SK-N-SH treated with all-trans-retinoic acid at 6 μM for 48 hours (cell line): ENCODE results near the gene CASQ2.

Experiments
- ATAC-seq: fragments of 200-7000 bp; cut with Tn5 transposase; 3 replicates; pipeline ENCODE4 v1.9.1; 2020; ENCODE audit warnings: mild to moderate bottlenecking, moderate library complexity
- ARNTL ChIP-seq: fragments of 450-650 bp; formaldehyde crosslinking; IDR thresholded peaks from 2 replicates; pipeline ENCODE4 v1.5.0; 2020; ENCODE audit warnings: low read depth, mild to moderate bottlenecking, moderate library complexity, borderline replicate concordance
- BACH2 ChIP-seq: fragments of 250-450 bp; sonication (Bioruptor Pico); IDR thresholded peaks from 2 replicates; pipeline ENCODE4 v1.9.0; 2021; ENCODE audit warnings: mild to moderate bottlenecking, borderline replicate concordance
- CSDC2 ChIP-seq: fragments of 250-450 bp; sonication (Bioruptor Pico); IDR thresholded peaks from 2 replicates; pipeline ENCODE4 v1.5.0; 2020; ENCODE audit warnings: mild to moderate bottlenecking, moderate library complexity
- ESRRG ChIP-seq: fragments of 250-450 bp; sonication (Bioruptor Pico); IDR thresholded peaks from 2 replicates; pipeline ENCODE4 v1.6.1; 2021; ENCODE audit warnings: mild to moderate bottlenecking
- GLIS3 ChIP-seq: fragments of 250-450 bp; sonication (Bioruptor Pico); IDR thresholded peaks from 2 replicates; pipeline ENCODE4 v1.5.0; 2020; ENCODE audit warnings: mild to moderate bottlenecking, moderate library complexity
- ISL1 ChIP-seq: fragments of 250-450 bp; sonication (Bioruptor Pico); IDR thresholded peaks from 2 replicates; pipeline ENCODE4 v2.1.2; 2022; ENCODE audit warnings: mild to moderate bottlenecking, moderate library complexity
- OSR1 ChIP-seq: fragments of 250-450 bp; sonication (Bioruptor Pico); IDR thresholded peaks from 2 replicates; pipeline ENCODE4 v1.8.0; 2022; ENCODE audit warnings: moderate library complexity, mild to moderate bottlenecking, inconsistent platforms
- PPARA ChIP-seq: fragments of 250-450 bp; sonication (Bioruptor Pico); IDR thresholded peaks from 2 replicates; pipeline ENCODE4 v1.5.0; 2020; ENCODE audit warnings: mild to moderate bottlenecking, borderline replicate concordance
- RARB ChIP-seq: fragments of 250-450 bp; sonication (Bioruptor Pico); IDR thresholded peaks from 2 replicates; pipeline ENCODE4 v1.8.0; 2021; ENCODE audit warnings: mild to moderate bottlenecking, moderate library complexity
- SNAI2 ChIP-seq: fragments of 250-450 bp; sonication (Bioruptor Pico); IDR thresholded peaks from 2 replicates; pipeline ENCODE4 v1.5.0; 2020; ENCODE audit warnings: mild to moderate bottlenecking, moderate library complexity
- TCF4 ChIP-seq: fragments of 250-450 bp; sonication (Bioruptor Pico); IDR thresholded peaks from 2 replicates; pipeline ENCODE4 v1.8.0; 2021; ENCODE audit warnings: mild to moderate bottlenecking, moderate library complexity, borderline replicate concordance
- TOX ChIP-seq: fragments of 250-450 bp; sonication (Bioruptor Pico); IDR thresholded peaks from 2 replicates; pipeline ENCODE4 v1.8.0; 2021; ENCODE audit warnings: mild to moderate bottlenecking, moderate library complexity, borderline replicate concordance
- ZC3H10 ChIP-seq: fragments of 250-450 bp; sonication (Bioruptor Pico); IDR thresholded peaks from 2 replicates; pipeline ENCODE4 v1.5.1; 2021; ENCODE audit warnings: mild to moderate bottlenecking, moderate library complexity
- ZFP3 ChIP-seq: fragments of 250-450 bp; sonication (Bioruptor Pico); IDR thresholded peaks from 2 replicates; pipeline ENCODE4 v1.5.0; 2020; ENCODE audit warnings: mild to moderate bottlenecking, moderate library complexity
- ZFP30 ChIP-seq: fragments of 450-650 bp; formaldehyde crosslinking; IDR thresholded peaks from 2 replicates; pipeline ENCODE4 v1.5.0; 2022; ENCODE audit warnings: mild to moderate bottlenecking, moderate library complexity
- ZNF565 ChIP-seq: fragments of 450-650 bp; formaldehyde crosslinking; conservative IDR thresholded peaks from 2 replicates; pipeline ENCODE4 v1.5.0; 2020; ENCODE audit warnings: low read depth, mild to moderate bottlenecking, moderate library complexity
- ZNF70 ChIP-seq: fragments of 450-650 bp; formaldehyde crosslinking; IDR thresholded peaks from 2 replicates; pipeline ENCODE4 v1.5.0; 2020; ENCODE audit warnings: mild to moderate bottlenecking, moderate library complexity
- ZNF8 ChIP-seq: fragments of 450-650 bp; formaldehyde crosslinking; IDR thresholded peaks from 2 replicates; pipeline ENCODE4 v1.5.0; 2020; ENCODE audit warnings: mild to moderate bottlenecking, moderate library complexity
- TF ChIP-seq, protein P1 (sequence below): fragments of 250-450 bp; sonication (Bioruptor Pico); IDR thresholded peaks from 2 replicates; pipeline ENCODE4 v1.5.1; 2021; ENCODE audit warnings: mild to moderate bottlenecking, moderate library complexity
- TF ChIP-seq, protein P2 (sequence below): fragments of 250-450 bp; sonication (Bioruptor Pico); IDR thresholded peaks from 2 replicates; pipeline ENCODE4 v1.8.0; 2021; ENCODE audit warnings: low read depth, mild to moderate bottlenecking, moderate library complexity, borderline replicate concordance
- TF ChIP-seq, protein P3 (sequence below): fragments of 250-450 bp; sonication (Bioruptor Pico); IDR thresholded peaks from 2 replicates; pipeline ENCODE4 v1.5.1; 2020; ENCODE audit warnings: low read depth, mild to moderate bottlenecking, moderate library complexity
- TF ChIP-seq, protein P4 (sequence below): fragments of 250-450 bp; sonication (Bioruptor Pico); IDR thresholded peaks from 2 replicates; pipeline ENCODE4 v1.8.0; 2020; ENCODE audit warnings: mild to moderate bottlenecking, moderate library complexity, borderline replicate concordance

Gene CASQ2

DNA sequence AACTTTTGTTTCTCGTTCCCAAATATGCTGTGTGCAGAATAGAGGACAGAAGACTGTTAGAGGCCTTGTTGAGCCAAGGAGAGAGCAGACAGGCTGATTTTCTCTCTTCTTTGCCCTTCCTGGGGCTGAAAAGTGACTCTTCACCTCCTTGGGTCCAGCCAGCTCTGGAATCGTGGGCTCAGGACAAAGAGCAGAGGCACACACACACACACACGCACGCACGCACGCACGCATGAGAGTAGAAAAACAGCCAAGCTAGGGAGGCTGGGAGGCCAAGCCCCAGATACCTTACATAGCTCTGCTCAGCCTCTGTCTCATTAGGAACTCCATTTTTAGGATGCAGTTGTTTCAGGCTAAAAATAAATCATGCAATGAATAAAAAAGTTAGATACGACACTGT lies at the start of gene CASQ2:
CASQ2 (minus strand) TSS at position 166 of the 400 bp plus-strand sequence. CDS start 173 bp downstream, outside the sequence.
- no peak for ATAC-seq
- TF ChIP-seq ZC3H10 (CRISPR knock-in tag), result no peak
- no peak for TF ChIP-seq ZNF70 (CRISPR knock-in tag)
- TF ChIP-seq CSDC2 (CRISPR knock-in tag), result no peak
- TF ChIP-seq RARB (CRISPR knock-in tag), result no peak
- TF ChIP-seq GLIS3 (CRISPR knock-in tag), result no peak
- TF ChIP-seq ESRRG (CRISPR knock-in tag), result no peak
- TF ChIP-seq, protein P1, sequence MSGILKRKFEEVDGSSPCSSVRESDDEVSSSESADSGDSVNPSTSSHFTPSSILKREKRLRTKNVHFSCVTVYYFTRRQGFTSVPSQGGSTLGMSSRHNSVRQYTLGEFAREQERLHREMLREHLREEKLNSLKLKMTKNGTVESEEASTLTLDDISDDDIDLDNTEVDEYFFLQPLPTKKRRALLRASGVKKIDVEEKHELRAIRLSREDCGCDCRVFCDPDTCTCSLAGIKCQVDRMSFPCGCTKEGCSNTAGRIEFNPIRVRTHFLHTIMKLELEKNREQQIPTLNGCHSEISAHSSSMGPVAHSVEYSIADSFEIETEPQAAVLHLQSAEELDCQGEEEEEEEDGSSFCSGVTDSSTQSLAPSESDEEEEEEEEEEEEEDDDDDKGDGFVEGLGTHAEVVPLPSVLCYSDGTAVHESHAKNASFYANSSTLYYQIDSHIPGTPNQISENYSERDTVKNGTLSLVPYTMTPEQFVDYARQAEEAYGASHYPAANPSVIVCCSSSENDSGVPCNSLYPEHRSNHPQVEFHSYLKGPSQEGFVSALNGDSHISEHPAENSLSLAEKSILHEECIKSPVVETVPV (CRISPR knock-in tag), result no peak
- no peak for TF ChIP-seq ZFP30 (CRISPR knock-in tag)
- TF ChIP-seq TOX, result no peak
- TF ChIP-seq OSR1 (CRISPR knock-in tag), result no peak
- TF ChIP-seq, all 23 proteins: peak for 0

DNA sequence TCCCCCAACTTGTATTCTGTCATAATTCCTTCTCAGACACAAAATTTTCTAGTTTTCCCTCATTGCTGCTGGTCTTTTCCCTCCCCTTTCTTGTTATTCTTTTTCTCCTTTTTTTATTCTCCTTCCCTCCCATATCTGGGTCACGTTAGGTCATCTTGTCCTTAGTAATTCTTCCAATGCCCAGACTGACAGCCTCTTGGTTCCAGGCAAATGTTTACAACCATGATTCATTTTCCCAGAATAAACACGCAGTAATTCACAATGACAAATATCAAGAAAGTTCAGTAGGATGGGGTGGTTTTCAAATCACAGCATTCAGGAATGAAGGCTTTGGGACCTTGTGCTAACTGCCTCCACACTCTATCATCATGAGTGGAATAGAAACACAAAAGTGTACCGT lies 47.2 kb upstream of the CASQ2 start:
- TF ChIP-seq ZNF565 (CRISPR knock-in tag), result no peak
- no peak for TF ChIP-seq ESRRG (CRISPR knock-in tag)
- no peak for TF ChIP-seq CSDC2 (CRISPR knock-in tag)
- TF ChIP-seq ISL1 (CRISPR knock-in tag), result no peak
- no peak for TF ChIP-seq ZNF8
- no peak for TF ChIP-seq ARNTL (CRISPR knock-in tag)
- TF ChIP-seq ZFP3 (CRISPR knock-in tag), result no peak
- TF ChIP-seq, protein P1 (CRISPR knock-in tag), result no peak
- no peak for TF ChIP-seq TOX
- TF ChIP-seq PPARA (CRISPR knock-in tag), result no peak
- no peak for TF ChIP-seq ZC3H10 (CRISPR knock-in tag)
- TF ChIP-seq SNAI2 (CRISPR knock-in tag), result no peak
- TF ChIP-seq, protein P2, sequence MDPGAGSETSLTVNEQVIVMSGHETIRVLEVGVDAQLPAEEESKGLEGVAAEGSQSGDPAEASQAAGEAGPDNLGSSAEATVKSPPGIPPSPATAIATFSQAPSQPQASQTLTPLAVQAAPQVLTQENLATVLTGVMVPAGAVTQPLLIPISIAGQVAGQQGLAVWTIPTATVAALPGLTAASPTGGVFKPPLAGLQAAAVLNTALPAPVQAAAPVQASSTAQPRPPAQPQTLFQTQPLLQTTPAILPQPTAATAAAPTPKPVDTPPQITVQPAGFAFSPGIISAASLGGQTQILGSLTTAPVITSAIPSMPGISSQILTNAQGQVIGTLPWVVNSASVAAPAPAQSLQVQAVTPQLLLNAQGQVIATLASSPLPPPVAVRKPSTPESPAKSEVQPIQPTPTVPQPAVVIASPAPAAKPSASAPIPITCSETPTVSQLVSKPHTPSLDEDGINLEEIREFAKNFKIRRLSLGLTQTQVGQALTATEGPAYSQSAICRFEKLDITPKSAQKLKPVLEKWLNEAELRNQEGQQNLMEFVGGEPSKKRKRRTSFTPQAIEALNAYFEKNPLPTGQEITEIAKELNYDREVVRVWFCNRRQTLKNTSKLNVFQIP, result no peak
- no peak for TF ChIP-seq RARB (CRISPR knock-in tag)
- no peak for TF ChIP-seq TCF4 (CRISPR knock-in tag)
- no peak for TF ChIP-seq OSR1 (CRISPR knock-in tag)
- TF ChIP-seq, protein P3, sequence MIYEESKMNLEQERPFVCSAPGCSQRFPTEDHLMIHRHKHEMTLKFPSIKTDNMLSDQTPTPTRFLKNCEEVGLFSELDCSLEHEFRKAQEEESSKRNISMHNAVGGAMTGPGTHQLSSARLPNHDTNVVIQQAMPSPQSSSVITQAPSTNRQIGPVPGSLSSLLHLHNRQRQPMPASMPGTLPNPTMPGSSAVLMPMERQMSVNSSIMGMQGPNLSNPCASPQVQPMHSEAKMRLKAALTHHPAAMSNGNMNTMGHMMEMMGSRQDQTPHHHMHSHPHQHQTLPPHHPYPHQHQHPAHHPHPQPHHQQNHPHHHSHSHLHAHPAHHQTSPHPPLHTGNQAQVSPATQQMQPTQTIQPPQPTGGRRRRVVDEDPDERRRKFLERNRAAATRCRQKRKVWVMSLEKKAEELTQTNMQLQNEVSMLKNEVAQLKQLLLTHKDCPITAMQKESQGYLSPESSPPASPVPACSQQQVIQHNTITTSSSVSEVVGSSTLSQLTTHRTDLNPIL, result no peak
- TF ChIP-seq ZNF70 (CRISPR knock-in tag), result no peak
- TF ChIP-seq, protein P4, sequence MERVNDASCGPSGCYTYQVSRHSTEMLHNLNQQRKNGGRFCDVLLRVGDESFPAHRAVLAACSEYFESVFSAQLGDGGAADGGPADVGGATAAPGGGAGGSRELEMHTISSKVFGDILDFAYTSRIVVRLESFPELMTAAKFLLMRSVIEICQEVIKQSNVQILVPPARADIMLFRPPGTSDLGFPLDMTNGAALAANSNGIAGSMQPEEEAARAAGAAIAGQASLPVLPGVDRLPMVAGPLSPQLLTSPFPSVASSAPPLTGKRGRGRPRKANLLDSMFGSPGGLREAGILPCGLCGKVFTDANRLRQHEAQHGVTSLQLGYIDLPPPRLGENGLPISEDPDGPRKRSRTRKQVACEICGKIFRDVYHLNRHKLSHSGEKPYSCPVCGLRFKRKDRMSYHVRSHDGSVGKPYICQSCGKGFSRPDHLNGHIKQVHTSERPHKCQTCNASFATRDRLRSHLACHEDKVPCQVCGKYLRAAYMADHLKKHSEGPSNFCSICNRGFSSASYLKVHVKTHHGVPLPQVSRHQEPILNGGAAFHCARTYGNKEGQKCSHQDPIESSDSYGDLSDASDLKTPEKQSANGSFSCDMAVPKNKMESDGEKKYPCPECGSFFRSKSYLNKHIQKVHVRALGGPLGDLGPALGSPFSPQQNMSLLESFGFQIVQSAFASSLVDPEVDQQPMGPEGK (CRISPR knock-in tag), result no peak
- TF ChIP-seq BACH2, result no peak
- TF ChIP-seq, all 23 proteins: peak for 0
- ATAC-seq, result no peak

DNA sequence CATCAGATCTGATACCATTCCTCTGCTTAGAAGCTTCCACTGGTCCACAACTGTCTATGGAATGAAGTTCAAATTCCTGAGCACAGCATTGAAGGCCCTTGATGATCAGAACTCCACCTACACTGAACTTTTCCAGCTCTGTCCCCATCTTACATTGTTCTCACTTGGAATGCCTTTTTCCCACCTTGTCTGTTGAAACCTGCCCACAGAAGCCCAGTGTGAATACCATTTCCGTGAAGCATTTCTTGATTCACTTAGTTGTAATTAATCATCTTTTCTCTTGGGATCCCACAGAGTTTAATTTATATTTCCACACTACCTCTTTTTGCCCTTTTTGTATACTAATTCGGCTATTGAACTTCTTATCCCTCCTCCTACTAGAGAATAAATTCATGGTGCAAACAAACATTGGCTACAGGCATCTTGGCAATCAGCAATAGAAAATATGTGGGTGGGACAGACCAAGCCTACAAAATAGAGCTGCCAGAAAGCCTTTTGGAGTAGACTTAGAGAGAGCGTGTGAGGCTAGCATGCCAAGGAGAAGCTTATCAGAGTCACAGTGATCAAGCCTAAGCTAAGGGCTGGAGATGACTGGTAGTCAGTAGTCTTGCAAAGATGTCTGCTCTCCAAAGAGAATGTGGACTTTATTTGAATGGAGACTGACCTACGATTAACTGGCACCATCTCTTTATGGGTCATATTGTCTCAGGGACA lies 46.3 kb upstream of the CASQ2 start:
- ATAC-seq, result no peak
- TF ChIP-seq GLIS3 (CRISPR knock-in tag) (no peak), ZNF8 (no peak), CSDC2 (CRISPR knock-in tag) (no peak), RARB (CRISPR knock-in tag) (no peak), ZNF70 (CRISPR knock-in tag) (no peak), TCF4 (CRISPR knock-in tag) (no peak), SNAI2 (CRISPR knock-in tag) (no peak), ISL1 (CRISPR knock-in tag) (no peak), ZC3H10 (CRISPR knock-in tag) (no peak), OSR1 (CRISPR knock-in tag) (no peak)
- TF ChIP-seq, protein P1 (CRISPR knock-in tag), result no peak
- TF ChIP-seq, protein P4 (CRISPR knock-in tag), result no peak
- TF ChIP-seq, protein P3, result no peak
- TF ChIP-seq, all 23 proteins: peak for 0
